B cell (primary cell): ENCODE results near the gene ACP7.

Experiments used
- EZH2 ChIP-seq: IDR thresholded peaks from 2 replicates; pipeline ENCODE4 v1.6.1; 2012; ENCODE audit warnings: borderline replicate concordance, low read depth, mild to moderate bottlenecking, moderate library complexity, low read length; ENCODE audit not compliant: insufficient read depth, poor library complexity, severe bottlenecking
- TF ChIP-seq, protein P1 (sequence below): fragments of 200-600 bp; IDR thresholded peaks from one replicate; pipeline ENCODE4 v1.8.0; 2022; ENCODE audit warnings: antibody characterized with exemption, mild to moderate bottlenecking

- TF ChIP-seq, protein P1, sequence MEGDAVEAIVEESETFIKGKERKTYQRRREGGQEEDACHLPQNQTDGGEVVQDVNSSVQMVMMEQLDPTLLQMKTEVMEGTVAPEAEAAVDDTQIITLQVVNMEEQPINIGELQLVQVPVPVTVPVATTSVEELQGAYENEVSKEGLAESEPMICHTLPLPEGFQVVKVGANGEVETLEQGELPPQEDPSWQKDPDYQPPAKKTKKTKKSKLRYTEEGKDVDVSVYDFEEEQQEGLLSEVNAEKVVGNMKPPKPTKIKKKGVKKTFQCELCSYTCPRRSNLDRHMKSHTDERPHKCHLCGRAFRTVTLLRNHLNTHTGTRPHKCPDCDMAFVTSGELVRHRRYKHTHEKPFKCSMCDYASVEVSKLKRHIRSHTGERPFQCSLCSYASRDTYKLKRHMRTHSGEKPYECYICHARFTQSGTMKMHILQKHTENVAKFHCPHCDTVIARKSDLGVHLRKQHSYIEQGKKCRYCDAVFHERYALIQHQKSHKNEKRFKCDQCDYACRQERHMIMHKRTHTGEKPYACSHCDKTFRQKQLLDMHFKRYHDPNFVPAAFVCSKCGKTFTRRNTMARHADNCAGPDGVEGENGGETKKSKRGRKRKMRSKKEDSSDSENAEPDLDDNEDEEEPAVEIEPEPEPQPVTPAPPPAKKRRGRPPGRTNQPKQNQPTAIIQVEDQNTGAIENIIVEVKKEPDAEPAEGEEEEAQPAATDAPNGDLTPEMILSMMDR = no peak
- no peak for TF ChIP-seq EZH2
Observed at GRCh38 chr19:39059302-39059701, 24.9 kb upstream of the ACP7 start.
